Ovary (tissue), 3 donors: Measurements from ENCODE around the gene CNDP2.

Experiments
- POLR2A ChIP-seq: fragments of 450-650 bp; IDR thresholded peaks from one replicate; pipeline ENCODE4 v1.6.1; 2017; ENCODE audit warnings: antibody characterized with exemption, mild to moderate bottlenecking, moderate library complexity
- TF ChIP-seq, protein P1 (sequence below), 3 donors: fragments of 450-650 bp in 2 of 3; fragments of 200-600 bp in 1 of 3; IDR thresholded peaks; one replicate each; pipeline versions ENCODE4 v1.5.1 to v1.8.0; 2016 to 2022; ENCODE audit warnings: antibody characterized with exemption in 3 of 3, mild to moderate bottlenecking in 1 of 3
- donor health status: DM: no; HTN: no; CAD: no.

GRCh38 chr18:74507097-74507881 lies 11.1 kb downstream of the CNDP2 start:
- TF ChIP-seq POLR2A = no peak
- TF ChIP-seq, protein P1, sequence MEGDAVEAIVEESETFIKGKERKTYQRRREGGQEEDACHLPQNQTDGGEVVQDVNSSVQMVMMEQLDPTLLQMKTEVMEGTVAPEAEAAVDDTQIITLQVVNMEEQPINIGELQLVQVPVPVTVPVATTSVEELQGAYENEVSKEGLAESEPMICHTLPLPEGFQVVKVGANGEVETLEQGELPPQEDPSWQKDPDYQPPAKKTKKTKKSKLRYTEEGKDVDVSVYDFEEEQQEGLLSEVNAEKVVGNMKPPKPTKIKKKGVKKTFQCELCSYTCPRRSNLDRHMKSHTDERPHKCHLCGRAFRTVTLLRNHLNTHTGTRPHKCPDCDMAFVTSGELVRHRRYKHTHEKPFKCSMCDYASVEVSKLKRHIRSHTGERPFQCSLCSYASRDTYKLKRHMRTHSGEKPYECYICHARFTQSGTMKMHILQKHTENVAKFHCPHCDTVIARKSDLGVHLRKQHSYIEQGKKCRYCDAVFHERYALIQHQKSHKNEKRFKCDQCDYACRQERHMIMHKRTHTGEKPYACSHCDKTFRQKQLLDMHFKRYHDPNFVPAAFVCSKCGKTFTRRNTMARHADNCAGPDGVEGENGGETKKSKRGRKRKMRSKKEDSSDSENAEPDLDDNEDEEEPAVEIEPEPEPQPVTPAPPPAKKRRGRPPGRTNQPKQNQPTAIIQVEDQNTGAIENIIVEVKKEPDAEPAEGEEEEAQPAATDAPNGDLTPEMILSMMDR (IDR thresholded peaks at IDR 0.05) = no peak
